HG02798 (cell line): ENCODE measurements around the gene JADE2.
A peak's percentile ranks its signal among the peaks of the same experiment; 100 is the strongest.
"Not testable (repeated sequence)": the region's sequence is repeated elsewhere in the genome, so short reads cannot be mapped to it uniquely, and the experiment has no call there.

Experiments used
- ATAC-seq: cut with Tn5 transposase; IDR thresholded peaks from one replicate; pipeline ENCODE4 v1.9.1; 2021; ENCODE audit warnings: mild to moderate bottlenecking; ENCODE audit not compliant: unreplicated experiment, poor library complexity

The JADE2 gene

GRCh38 chr5:134506054-134507039 is 19.1 kb upstream of the JADE2 start:
- no peak for ATAC-seq

- no peak for ATAC-seq
Measured at GRCh38 chr5:134507452-134507851, 18.0 kb upstream of the JADE2 start.

DNA sequence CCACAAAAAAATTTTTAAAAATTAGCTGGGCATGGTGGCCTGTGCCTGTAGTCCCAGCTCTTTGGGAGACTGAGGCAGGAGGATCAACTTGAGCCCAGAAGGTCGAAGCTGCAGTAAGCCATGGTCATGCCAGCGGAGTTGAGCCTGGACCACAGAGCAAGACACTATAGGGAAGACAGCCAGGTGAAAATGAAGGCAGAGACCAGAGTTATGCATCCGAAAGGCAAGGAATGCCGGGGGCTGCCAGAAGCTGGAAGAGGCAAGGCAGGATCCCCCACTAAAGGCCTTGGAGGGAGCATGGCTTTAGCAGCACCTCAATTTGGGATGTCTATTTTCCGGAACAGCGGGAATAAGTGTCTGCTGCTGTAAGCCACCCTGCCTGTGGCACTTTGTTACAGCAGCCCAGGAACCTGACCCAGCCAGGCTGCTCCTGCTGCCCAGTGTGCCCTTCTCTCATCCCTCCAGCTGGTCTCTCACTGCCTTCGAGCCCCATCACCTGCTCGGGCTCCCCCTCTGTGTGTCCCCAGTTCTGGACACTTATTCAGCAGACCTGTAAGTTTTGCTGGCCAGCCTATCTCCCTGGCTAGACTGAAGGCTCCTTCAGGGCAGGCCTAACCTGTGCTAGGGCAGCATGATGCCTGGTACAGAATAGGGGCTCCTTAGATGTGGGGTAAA is 16.8 kb upstream of the JADE2 start:
- no peak for ATAC-seq

GRCh38 chr5:134509308-134510040 is 16.0 kb upstream of the JADE2 start:
- ATAC-seq, result no peak

DNA sequence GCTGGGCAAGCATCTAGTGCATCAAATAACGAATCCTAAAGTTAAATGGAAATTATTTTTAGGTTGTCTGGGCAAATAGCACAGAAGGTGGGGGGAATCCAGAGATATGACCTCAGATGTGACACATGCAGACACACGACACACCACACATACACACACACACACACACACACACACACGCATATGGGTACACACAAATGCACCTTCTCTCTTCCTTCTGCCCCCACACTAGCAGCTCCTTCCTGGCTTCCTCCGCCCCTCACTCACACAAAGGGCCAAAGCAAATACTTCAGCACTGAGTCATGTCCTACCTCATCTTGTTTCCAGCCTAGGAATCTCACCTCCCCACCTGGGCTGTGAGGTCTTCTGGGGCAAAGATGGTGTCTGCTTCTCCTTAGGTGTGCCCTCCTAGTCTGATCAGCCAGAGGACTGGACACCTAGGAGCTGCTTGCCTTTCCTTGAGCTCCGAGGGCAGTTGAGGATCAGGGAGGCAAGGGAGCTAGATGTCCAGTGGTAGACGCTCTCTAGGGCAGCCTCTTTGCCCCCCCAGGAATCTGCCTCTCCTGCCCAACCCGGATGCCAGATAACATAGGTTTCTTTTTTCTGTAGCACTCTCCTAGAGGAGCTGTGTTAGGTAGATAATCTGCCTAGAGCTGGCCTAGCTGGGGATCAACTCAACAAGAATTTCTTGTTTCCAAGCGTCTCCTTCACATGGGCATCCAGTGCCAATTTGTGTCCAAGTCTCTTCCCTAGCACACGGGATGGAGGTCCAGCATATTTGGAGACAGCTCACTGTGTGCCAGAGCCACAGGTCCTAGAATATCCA is 14.3 kb upstream of the JADE2 start:
- ATAC-seq, result no peak

DNA sequence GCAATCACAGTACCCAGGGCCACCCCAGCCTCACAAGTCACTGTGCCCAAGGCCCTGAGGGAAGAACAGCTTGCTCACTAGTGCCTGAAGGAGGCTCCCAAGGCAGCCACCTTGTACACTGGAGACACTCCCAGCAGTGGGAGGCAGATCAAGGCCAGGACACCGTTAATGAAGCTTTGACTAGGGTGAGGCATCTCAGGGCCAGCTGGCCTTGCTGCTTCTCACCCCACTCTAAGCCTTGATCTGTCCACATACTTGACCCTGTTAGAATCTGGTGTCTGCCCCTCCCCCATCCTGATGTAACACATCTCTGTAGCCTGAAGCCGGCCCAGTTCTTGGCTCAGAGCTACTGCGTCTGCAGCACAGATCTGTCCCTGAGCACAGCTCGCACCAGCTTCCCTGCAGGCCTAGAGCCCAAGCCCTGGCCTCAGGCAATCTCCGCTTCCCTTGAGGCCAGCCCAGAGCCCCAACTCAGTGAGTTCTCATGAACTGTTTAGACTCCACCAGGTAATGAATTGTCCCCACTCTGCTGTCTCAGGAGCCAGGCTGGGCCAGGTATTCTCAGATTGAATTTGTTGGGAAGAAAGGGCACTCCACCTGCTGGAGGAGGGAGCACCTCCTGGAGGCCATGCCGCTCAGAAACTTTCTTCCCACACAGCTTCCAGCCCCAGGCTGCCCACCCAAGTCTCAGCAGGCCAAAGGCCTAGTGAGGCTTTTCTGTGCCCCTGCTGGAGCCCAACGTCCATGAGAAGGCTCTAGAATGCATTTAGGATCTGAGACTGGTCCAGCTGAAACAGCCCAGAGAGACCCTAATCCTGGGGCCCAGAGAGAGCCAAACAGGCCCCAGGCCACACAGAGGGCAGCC is 13.4 kb upstream of the JADE2 start:
- no peak for ATAC-seq

DNA sequence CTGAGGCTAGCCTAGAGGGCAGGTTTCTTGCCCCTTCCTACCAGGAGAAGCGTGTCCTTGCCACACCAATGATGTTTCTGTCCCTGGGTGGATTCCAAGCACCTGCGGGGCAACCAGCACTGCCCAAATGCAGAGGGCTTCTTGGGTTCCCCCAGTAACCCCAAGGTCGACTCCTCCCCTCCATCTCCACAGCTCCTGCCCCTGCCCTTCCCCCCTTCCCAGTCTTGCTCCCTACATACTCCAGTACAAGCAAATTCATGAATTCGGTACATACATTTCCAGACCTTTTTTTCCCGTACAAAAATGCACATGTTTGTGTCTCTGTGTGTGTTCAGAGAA is 12.8 kb upstream of the JADE2 start:
- ATAC-seq, result no peak

DNA sequence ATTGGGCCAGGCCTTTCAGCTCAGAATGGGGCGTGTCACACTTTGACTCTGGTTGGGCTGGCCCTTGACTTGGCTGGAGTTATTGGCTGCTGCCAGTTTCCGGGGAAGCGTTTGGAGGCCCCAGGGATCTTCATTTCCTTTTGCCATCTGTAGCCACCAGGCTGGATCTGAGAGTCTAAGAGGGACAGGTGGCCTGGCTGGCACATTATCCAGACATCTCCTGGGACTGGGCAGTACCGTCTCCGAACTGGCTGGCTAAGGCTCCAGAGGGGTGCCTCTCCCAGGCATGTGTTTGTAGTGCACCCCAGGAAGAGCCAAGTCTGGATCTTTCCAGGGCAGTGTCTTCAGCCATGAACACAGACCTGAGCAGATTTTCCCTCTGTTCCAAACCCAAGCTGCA is 9.7 kb upstream of the JADE2 start:
- ATAC-seq, result no peak

DNA sequence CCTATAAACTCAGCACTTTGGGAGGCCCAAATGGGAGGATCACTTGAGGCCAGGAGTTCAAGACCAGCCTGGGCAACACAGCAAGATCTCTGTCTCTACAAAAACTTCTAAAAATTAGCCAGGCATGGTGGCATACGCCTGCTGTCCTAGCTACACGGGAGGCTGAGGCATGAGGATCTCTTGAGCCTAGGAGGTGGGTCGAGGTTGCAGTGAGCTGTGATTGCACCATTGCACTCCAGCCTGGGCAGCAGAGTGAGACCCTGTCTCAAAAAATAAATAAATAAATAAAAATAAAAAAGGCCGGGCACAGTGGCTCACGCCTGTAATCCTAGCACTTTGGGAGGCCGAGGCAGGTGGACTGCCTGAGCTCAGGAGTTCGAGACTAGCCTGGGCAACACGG is 8.5 kb upstream of the JADE2 start:
- not testable (repeated sequence) for ATAC-seq

DNA sequence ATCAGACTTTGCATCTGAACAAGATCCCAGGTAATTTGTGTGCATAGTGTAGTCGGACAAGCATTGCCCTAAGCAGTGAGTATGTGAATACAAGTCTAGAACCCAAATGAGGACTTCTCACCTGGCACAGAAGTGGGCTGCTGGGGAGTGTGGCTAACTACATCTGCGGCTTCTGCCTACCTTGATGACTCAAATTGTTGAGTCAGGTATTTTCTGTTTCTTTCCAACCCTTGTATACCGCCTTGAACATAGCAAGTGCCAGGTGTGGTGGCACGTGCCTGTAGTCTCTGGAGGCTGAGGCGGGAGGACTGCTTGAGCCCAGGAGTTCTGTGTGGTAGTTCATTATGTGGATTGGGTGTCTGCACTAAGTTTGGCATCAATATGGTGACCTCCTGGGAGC is 7.9 kb upstream of the JADE2 start:
- no peak for ATAC-seq

- no peak for ATAC-seq
Measured at GRCh38 chr5:134519989-134520388, 5.5 kb upstream of the JADE2 start.

DNA sequence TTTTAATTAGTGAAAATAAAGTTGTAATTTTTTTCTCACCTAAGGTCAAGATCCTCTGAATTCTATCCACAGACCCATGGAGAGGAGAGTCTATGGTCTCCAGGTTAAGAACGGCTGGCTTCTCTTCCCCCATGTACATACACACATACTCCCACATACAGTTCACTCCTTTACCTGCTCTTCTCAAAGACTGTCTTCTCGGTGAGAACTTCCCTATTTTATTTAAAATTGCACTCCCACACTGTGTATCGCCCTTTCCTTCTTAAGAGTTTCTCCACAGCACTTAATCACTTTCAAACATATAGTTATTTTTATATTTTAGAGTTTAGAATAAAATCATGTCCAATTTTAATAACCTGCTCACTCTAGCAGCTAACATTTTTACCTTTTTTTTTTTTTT is 3.6 kb upstream of the JADE2 start:
- ATAC-seq, result no peak

GRCh38 chr5:134523543-134524271 is 1.8 kb upstream of the JADE2 start:
- no peak for ATAC-seq

DNA sequence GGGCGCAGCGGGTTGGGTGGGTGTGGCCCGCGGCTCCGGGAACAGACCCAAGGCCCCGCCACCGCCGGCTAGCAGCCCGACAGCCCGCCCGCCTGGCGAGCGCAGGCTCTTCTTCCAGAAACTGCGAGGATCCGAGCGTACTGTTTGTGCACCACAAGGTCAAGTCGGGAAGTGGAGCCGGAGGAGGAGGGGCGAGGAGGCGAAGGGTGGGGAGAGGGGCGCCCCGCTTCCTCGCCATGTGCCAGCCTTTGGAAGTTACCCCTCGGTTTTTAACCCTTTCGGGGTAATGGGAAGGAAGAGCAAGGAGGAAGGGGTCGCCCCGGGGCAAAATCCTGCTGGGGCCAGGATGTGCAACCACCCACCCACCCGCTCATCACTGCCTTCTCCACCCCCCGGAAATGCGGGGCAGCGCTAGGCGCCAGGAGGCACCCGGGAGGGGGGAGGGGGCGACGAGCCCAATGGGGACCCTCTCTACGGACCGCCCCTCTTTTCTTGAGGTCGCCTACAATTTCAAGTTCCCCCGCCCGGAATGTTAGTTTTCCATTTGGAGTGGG is 1.1 kb upstream of the JADE2 start:
- ATAC-seq, result no peak

DNA sequence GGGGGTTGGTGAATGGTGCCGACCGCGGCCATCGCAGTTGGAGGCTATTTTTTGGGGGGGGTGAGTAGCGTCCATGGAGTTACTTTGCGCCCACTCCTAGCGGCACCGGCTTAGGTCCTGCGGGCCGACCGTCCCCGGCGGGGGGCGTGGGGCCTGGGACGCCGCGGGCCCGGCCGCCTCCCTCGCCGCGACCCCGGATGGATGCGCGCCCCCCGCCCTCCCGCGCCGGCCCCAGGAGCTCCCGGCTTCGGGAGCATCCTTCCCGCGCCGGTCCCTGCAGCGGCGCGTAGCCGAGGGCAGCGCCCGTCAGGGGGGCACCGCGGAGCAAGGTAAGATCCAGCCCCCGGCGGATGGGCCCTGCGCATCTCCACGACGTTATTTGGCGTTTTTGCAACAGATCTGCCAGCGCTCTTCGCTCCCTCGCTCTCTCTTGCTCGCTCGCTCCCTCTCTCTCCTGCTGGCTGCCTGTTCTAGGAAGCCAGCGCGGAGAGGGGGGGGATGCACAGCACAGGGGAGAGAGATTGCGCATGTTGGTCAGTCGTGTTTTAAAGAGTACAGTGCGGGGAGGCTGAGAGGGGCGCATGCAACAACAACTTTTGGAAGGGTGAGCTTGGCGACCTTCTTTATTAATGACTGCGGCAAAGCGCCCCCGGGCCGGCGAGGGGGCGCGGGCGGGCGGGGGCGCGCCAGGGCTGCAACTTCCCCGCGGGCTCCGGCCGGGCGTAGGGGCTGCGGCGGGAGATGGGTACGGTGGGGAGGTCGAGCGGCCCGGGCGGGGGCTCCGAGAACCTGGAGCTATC is 413 bp downstream of the JADE2 start:
- peak; percentile 0 for ATAC-seq

DNA sequence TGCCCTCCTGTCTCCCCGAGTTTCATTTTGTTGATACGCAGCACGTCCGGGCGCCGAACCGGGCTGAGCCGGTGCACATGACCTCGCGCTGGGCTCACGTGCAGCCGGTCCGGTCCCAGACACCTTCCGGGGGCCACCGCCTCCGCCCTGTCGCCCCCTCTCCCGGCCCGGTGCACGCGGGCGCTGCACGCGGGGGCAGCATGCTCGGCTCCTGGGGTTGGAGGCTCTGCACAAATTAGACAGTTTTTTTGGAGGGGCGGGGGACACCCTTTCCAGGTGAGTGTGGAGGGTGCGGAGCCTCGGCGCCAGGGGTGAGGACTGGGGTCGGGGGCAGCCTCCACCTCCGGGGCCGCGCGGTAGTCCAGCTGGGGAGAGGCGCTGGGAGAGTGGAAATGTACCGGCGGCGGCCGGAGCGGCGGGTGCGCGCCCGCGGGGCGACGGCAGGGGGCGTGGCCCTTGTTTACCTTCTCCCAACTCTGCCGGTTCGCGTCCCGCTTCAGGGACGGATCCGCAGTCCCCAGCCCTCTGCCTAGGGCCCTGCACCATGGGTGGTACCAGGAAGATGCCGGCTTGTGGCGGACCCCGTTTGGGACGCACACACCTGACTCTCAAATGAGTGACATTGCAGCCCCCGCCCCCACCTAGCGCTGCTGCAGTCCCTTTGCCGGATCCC is 1.1 kb downstream of the JADE2 start:
- peak; percentile 23 for ATAC-seq
